ENCODE results near the gene CADM3. TPM values are rescaled to one million over a fixed set of nuclear protein-coding genes. Genes with fewer than 3 reads are reported as not detected.

Gene CADM3
- total and polyA plus RNA-seq, 4 experiments from 2014 or later, result not detected

DNA sequence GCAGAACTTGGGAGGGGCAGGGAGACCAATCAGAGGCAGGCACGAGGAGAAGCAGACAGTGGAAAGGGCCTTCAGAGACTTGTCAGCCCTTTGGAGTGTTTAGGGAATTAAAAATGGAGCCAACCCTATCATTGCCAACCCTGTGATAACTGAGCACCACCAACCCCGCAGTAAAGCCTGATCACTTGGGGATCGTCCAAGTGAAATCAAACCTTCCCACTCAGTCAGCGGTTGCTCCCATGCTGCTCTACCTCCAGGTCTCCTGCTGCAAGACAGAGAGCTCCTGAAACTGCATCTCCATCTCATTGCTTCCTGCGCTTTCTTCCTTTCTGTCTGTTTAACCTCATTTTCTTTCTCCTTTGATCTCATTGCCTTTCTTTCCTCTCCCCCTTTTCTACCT is 28.5 kb downstream of the CADM3 start:
- ChIA-PET POLR2A (ENCODE audit: partially characterized antibody) (no interaction called here), CTCF (ENCODE audit: partially characterized antibody) (no interaction called here)
- DNase-seq, result no peak
- H3K9me3 Mint-ChIP-seq, result peaks cover 0 to 2% (median 0%) of the 10 kb centered on the region in 8 donors
- no peaks in the 10 kb centered on the region for H3K4me1 ChIP-seq (ENCODE audit: insufficient read depth, low read length)
- H3K27me3 Mint-ChIP-seq, result peaks cover 32 to 58% of the 10 kb centered on the region in 2 donors
- no peaks in the 10 kb centered on the region for H3K36me3 ChIP-seq (ENCODE audit: insufficient read depth, low read length)
- H3K4me1 Mint-ChIP-seq, result peaks cover 0 to 5% (median 3%) of the 10 kb centered on the region in 4 donors
- H3K27me3 ChIP-seq (ENCODE audit: insufficient read depth, low read length), result peaks cover 5% of the 10 kb centered on the region
- intact Hi-C loops (cut with micrococcal nuclease), result no loop called here
- H3K4me3 Mint-ChIP-seq, result no peak overlapping the region
- H3K9me3 ChIP-seq (ENCODE audit: control insufficient read depth in 1 of 2, low read length in 2 of 2), result no peaks in the 10 kb centered on the region
- no peak overlapping the region for H3K4me3 ChIP-seq (ENCODE audit: low read length in 2 of 2)
- no peak overlapping the region for H3K27ac Mint-ChIP-seq
- H3K27ac ChIP-seq (ENCODE audit: low read depth, low read length), result no peak overlapping the region
- no peaks in the 10 kb centered on the region for H3K36me3 Mint-ChIP-seq

- H3K4me3 Mint-ChIP-seq, result no peak overlapping the region
- H3K27me3 Mint-ChIP-seq, result peaks cover 32 to 60% of the 10 kb centered on the region in 2 donors
- DNase-seq, result no peak
- peaks cover 0 to 2% (median 0%) of the 10 kb centered on the region in 8 donors for H3K9me3 Mint-ChIP-seq
- Histone ChIP-seq H3K27me3 (ENCODE audit: insufficient read depth, low read length) (peaks cover 5% of the 10 kb centered on the region), H3K27ac (ENCODE audit: low read depth, low read length) (no peak overlapping the region), H3K36me3 (ENCODE audit: insufficient read depth, low read length) (no peaks in the 10 kb centered on the region), H3K4me1 (ENCODE audit: insufficient read depth, low read length) (no peaks in the 10 kb centered on the region), H3K9me3 (ENCODE audit: control insufficient read depth in 1 of 2, low read length in 2 of 2) (no peaks in the 10 kb centered on the region), H3K4me3 (ENCODE audit: low read length in 2 of 2) (no peak overlapping the region)
- H3K4me1 Mint-ChIP-seq, result peaks cover 0 to 5% (median 3%) of the 10 kb centered on the region in 4 donors
- no peaks in the 10 kb centered on the region for H3K36me3 Mint-ChIP-seq
- CTCF ChIA-PET (ENCODE audit: partially characterized antibody), result no interaction called here
- intact Hi-C loops (cut with micrococcal nuclease), result no loop called here
- no peak overlapping the region for H3K27ac Mint-ChIP-seq
- POLR2A ChIA-PET (ENCODE audit: partially characterized antibody), result no interaction called here
Observed at GRCh38 chr1:159200769-159201168, 29.4 kb downstream of the CADM3 start.

GRCh38 chr1:159201642-159202041 is 30.2 kb downstream of the CADM3 start:
- DNase-seq, result no peak
- H3K4me3 ChIP-seq (ENCODE audit: low read length in 2 of 2), result no peak overlapping the region
- intact Hi-C loops (cut with micrococcal nuclease), result no loop called here
- no peaks in the 10 kb centered on the region for H3K9me3 ChIP-seq (ENCODE audit: control insufficient read depth in 1 of 2, low read length in 2 of 2)
- no peaks in the 10 kb centered on the region for H3K36me3 Mint-ChIP-seq
- H3K9me3 Mint-ChIP-seq, result peaks cover 0 to 2% (median 0%) of the 10 kb centered on the region in 8 donors
- H3K4me3 Mint-ChIP-seq, result no peak overlapping the region
- no peak overlapping the region for H3K27ac ChIP-seq (ENCODE audit: low read depth, low read length)
- H3K36me3 ChIP-seq (ENCODE audit: insufficient read depth, low read length), result no peaks in the 10 kb centered on the region
- peaks cover 0 to 5% (median 3%) of the 10 kb centered on the region in 4 donors for H3K4me1 Mint-ChIP-seq
- H3K27me3 ChIP-seq (ENCODE audit: insufficient read depth, low read length), result peaks cover 5% of the 10 kb centered on the region
- no peaks in the 10 kb centered on the region for H3K4me1 ChIP-seq (ENCODE audit: insufficient read depth, low read length)
- no peak overlapping the region for H3K27ac Mint-ChIP-seq
- POLR2A ChIA-PET (ENCODE audit: partially characterized antibody), result no interaction called here
- CTCF ChIA-PET (ENCODE audit: partially characterized antibody), result interaction anchor here (0.6 kb wide), 1 partner anchor 9 kb away, joined by 3 read pairs; no protein-coding TSS in a partner anchor
- H3K27me3 Mint-ChIP-seq, result peaks cover 35 to 61% of the 10 kb centered on the region in 2 donors

DNA sequence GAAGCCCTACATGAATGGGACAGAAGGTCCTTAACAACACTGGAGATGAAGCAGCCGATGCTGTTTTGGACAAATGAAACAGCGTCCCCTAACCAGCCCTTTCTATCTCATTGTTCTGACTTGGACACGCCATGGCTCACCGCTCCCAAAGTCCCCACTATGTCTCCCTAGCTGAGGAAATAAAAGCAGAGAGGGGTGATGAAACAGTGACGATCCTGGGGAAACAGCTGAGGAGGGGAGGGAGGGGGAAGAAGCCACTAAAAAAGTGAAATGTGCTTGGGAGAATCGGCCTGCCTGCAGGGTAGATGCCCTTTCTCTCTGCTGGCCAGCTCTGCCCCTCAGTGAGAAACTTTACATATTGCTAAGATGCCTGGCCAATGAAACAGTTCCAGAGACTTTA is 32.2 kb downstream of the CADM3 start:
- H3K27me3 ChIP-seq (ENCODE audit: insufficient read depth, low read length), result peaks cover 8% of the 10 kb centered on the region
- no peak overlapping the region for H3K27ac Mint-ChIP-seq
- no peaks in the 10 kb centered on the region for H3K36me3 Mint-ChIP-seq
- H3K9me3 ChIP-seq (ENCODE audit: control insufficient read depth in 1 of 2, low read length in 2 of 2), result no peaks in the 10 kb centered on the region
- no peaks in the 10 kb centered on the region for H3K4me1 ChIP-seq (ENCODE audit: insufficient read depth, low read length)
- POLR2A ChIA-PET (ENCODE audit: partially characterized antibody), result no interaction called here
- no peak for DNase-seq
- H3K9me3 Mint-ChIP-seq, result peaks cover 0 to 2% (median 0%) of the 10 kb centered on the region in 8 donors
- H3K4me3 Mint-ChIP-seq, result no peak overlapping the region
- H3K36me3 ChIP-seq (ENCODE audit: insufficient read depth, low read length), result no peaks in the 10 kb centered on the region
- H3K27me3 Mint-ChIP-seq, result peaks cover 43 to 67% of the 10 kb centered on the region in 2 donors
- H3K4me3 ChIP-seq (ENCODE audit: low read length in 2 of 2), result no peak overlapping the region
- H3K27ac ChIP-seq (ENCODE audit: low read depth, low read length), result no peak overlapping the region
- intact Hi-C loops (cut with micrococcal nuclease), result no loop called here
- peaks cover 0 to 6% (median 3%) of the 10 kb centered on the region in 4 donors for H3K4me1 Mint-ChIP-seq
- CTCF ChIA-PET (ENCODE audit: partially characterized antibody), result interaction anchor here (2.7 kb wide), 1 partner anchor 11 kb away, joined by 16 read pairs; no protein-coding TSS in a partner anchor

GRCh38 chr1:159204161-159205141 is 33.0 kb downstream of the CADM3 start, which contains the start of gene ACKR1:
TSS of gene ACKR1 (plus strand) at chr1:159204875. CDS start at chr1:159204960, 85 bp downstream.
- H3K27ac Mint-ChIP-seq, result peak within 1 kb of the TSS in 1 of 7 donors; percentile 33
- H3K4me3 Mint-ChIP-seq, result no peak within 1 kb of the TSS
- H3K36me3 Mint-ChIP-seq, result no peaks in the 10 kb centered on the region
- H3K4me1 Mint-ChIP-seq, result peaks cover 0 to 6% (median 3%) of the 10 kb centered on the region in 4 donors
- CTCF ChIA-PET (ENCODE audit: partially characterized antibody), result interaction anchor here (2.7 kb wide), 1 partner anchor 10 kb away, joined by 16 read pairs; no protein-coding TSS in a partner anchor
- H3K36me3 ChIP-seq (ENCODE audit: insufficient read depth, low read length), result no peaks in the 10 kb centered on the region
- H3K9me3 ChIP-seq (ENCODE audit: control insufficient read depth in 1 of 2, low read length in 2 of 2), result no peaks in the 10 kb centered on the region
- H3K4me3 ChIP-seq (ENCODE audit: low read length in 2 of 2), result no peak within 1 kb of the TSS
- H3K27me3 ChIP-seq (ENCODE audit: insufficient read depth, low read length), result peaks cover 8% of the 10 kb centered on the region
- H3K27me3 Mint-ChIP-seq, result peaks cover 45 to 74% of the 10 kb centered on the region in 2 donors
- no peak for DNase-seq
- intact Hi-C loops (cut with micrococcal nuclease), result no loop called here
- H3K27ac ChIP-seq (ENCODE audit: low read depth, low read length), result no peak within 1 kb of the TSS
- POLR2A ChIA-PET (ENCODE audit: partially characterized antibody), result no interaction called here
- H3K4me1 ChIP-seq (ENCODE audit: insufficient read depth, low read length), result no peaks in the 10 kb centered on the region
- peaks cover 0 to 2% (median 0%) of the 10 kb centered on the region in 8 donors for H3K9me3 Mint-ChIP-seq

GRCh38 chr1:159205225-159205624 is 33.8 kb downstream of the CADM3 start:
- no peaks in the 10 kb centered on the region for H3K4me1 ChIP-seq (ENCODE audit: insufficient read depth, low read length)
- no peak overlapping the region for H3K27ac ChIP-seq (ENCODE audit: low read depth, low read length)
- peaks cover 40 to 72% of the 10 kb centered on the region in 2 donors for H3K27me3 Mint-ChIP-seq
- POLR2A ChIA-PET (ENCODE audit: partially characterized antibody), result no interaction called here
- no peak overlapping the region for H3K4me3 ChIP-seq (ENCODE audit: low read length in 2 of 2)
- CTCF ChIA-PET (ENCODE audit: partially characterized antibody), result interaction anchor here (1.0 kb wide), 1 partner anchor 9 kb away, joined by 8 read pairs; no protein-coding TSS in a partner anchor
- H3K4me3 Mint-ChIP-seq, result no peak overlapping the region
- peaks cover 0 to 6% (median 3%) of the 10 kb centered on the region in 4 donors for H3K4me1 Mint-ChIP-seq
- no peaks in the 10 kb centered on the region for H3K9me3 ChIP-seq (ENCODE audit: control insufficient read depth in 1 of 2, low read length in 2 of 2)
- intact Hi-C loops (cut with micrococcal nuclease), result no loop called here
- H3K27ac Mint-ChIP-seq, result peak overlapping the region in 1 of 7 donors; percentile 33
- no peak for DNase-seq
- peaks cover 0 to 2% (median 0%) of the 10 kb centered on the region in 8 donors for H3K9me3 Mint-ChIP-seq
- H3K27me3 ChIP-seq (ENCODE audit: insufficient read depth, low read length), result peaks cover 8% of the 10 kb centered on the region
- H3K36me3 Mint-ChIP-seq, result no peaks in the 10 kb centered on the region
- H3K36me3 ChIP-seq (ENCODE audit: insufficient read depth, low read length), result no peaks in the 10 kb centered on the region

GRCh38 chr1:159206110-159206509 is 34.7 kb downstream of the CADM3 start:
- H3K27me3 Mint-ChIP-seq, result peaks cover 38 to 74% of the 10 kb centered on the region in 2 donors
- H3K36me3 Mint-ChIP-seq, result no peaks in the 10 kb centered on the region
- no peak for DNase-seq
- no peaks in the 10 kb centered on the region for H3K36me3 ChIP-seq (ENCODE audit: insufficient read depth, low read length)
- no peak overlapping the region for H3K4me3 ChIP-seq (ENCODE audit: low read length in 2 of 2)
- CTCF ChIA-PET (ENCODE audit: partially characterized antibody), result interaction anchor here (1.0 kb wide), 3 partner anchors 9 to 33 kb away, joined by 3 to 8 read pairs (median 3); no protein-coding TSS in a partner anchor
- H3K4me1 ChIP-seq (ENCODE audit: insufficient read depth, low read length), result no peaks in the 10 kb centered on the region
- H3K9me3 ChIP-seq (ENCODE audit: control insufficient read depth in 1 of 2, low read length in 2 of 2), result no peaks in the 10 kb centered on the region
- H3K9me3 Mint-ChIP-seq, result peaks cover 0 to 2% (median 0%) of the 10 kb centered on the region in 8 donors
- intact Hi-C loops (cut with micrococcal nuclease), result no loop called here
- H3K4me1 Mint-ChIP-seq, result peaks cover 0 to 4% (median 0%) of the 10 kb centered on the region in 4 donors
- H3K27ac Mint-ChIP-seq, result no peak overlapping the region
- POLR2A ChIA-PET (ENCODE audit: partially characterized antibody), result no interaction called here
- no peak overlapping the region for H3K4me3 Mint-ChIP-seq
- no peak overlapping the region for H3K27ac ChIP-seq (ENCODE audit: low read depth, low read length)
- H3K27me3 ChIP-seq (ENCODE audit: insufficient read depth, low read length), result peaks cover 15% of the 10 kb centered on the region

All from CD4-positive, alpha-beta memory T cell (primary cell).